Thoracic aorta endothelial cell (primary cell): ENCODE measurements around the gene REG3G. TPM values are rescaled to one million over a fixed set of nuclear protein-coding genes. Genes with fewer than 3 reads are reported as not detected.

Experiments
- total RNA-seq: library from RNA; depleted of rRNA; stranded (reverse); fragments of >200 nt; gene quantifications from 2 replicates; pipeline ENCODE4 v1.2.3, GENCODE V29; 2012

REG3G gene
- total RNA-seq: not detected in 2 replicates

GRCh38 chr2:79025421-79025820, at the start of gene REG3G:
Gene REG3G, plus strand, starts transcription at chr2:79025702. Its CDS starts 392 bp downstream, at chr2:79026094.

Other genes starting within 250 kb of the REG3G start
- gene REG1B, start 62.3 kb downstream of the REG3G start, total RNA-seq: not detected in 2 replicates
- not detected in 2 replicates for gene REG1A, start 94.8 kb downstream of the REG3G start, total RNA-seq
- not detected in 2 replicates for gene REG3A, start 134.1 kb downstream of the REG3G start, total RNA-seq